ENCODE results near the gene COL18A1.

- no peak for TF ChIP-seq CTCF (optimal IDR thresholded peaks at IDR 0.05 in 1 of 3, IDR thresholded peaks at IDR 0.05 in 1 of 3, conservative IDR thresholded peaks at IDR 0.05 in 1 of 3; ENCODE audit: extremely low read depth in 1 of 3, insufficient read depth in 2 of 3, low read length in 3 of 3)
- TF ChIP-seq EZH2 (IDR thresholded peaks at IDR 0.05; ENCODE audit: low read length): no peak
These were observed 16.2 kb upstream of the COL18A1 start for GRCh38 chr21:45388611-45389296.

Measured in keratinocyte (primary cell).